ENCODE data around the gene BRME1. TPM values are rescaled to one million over a fixed set of nuclear protein-coding genes. Genes with fewer than 3 reads are reported as not detected.

The BRME1 gene
- total and polyA plus RNA-seq, 2 of the 13 experiments (the other 11 are each of a cell fraction or from before 2014, with no cell fraction given), result 0.74 to 1.5 TPM

- TF ChIP-seq ZBTB2 (CRISPR knock-in tag; IDR thresholded peaks at IDR 0.05; ENCODE audit: low read depth), result peak; percentile 94
- TF ChIP-seq TRIM24 (CRISPR knock-in tag; IDR thresholded peaks at IDR 0.05), result no peak
- TF ChIP-seq MZF1 (CRISPR knock-in tag; IDR thresholded peaks at IDR 0.05; ENCODE audit: borderline replicate concordance), result no peak
- TF ChIP-seq LCORL (IDR thresholded peaks at IDR 0.05), result no peak
- no peak for TF ChIP-seq LCORL (CRISPR knock-in tag; IDR thresholded peaks at IDR 0.05)
- no peak for TF ChIP-seq KIAA2018 (CRISPR knock-in tag; IDR thresholded peaks at IDR 0.05; ENCODE audit: borderline replicate concordance)
- TF ChIP-seq, protein P1, sequence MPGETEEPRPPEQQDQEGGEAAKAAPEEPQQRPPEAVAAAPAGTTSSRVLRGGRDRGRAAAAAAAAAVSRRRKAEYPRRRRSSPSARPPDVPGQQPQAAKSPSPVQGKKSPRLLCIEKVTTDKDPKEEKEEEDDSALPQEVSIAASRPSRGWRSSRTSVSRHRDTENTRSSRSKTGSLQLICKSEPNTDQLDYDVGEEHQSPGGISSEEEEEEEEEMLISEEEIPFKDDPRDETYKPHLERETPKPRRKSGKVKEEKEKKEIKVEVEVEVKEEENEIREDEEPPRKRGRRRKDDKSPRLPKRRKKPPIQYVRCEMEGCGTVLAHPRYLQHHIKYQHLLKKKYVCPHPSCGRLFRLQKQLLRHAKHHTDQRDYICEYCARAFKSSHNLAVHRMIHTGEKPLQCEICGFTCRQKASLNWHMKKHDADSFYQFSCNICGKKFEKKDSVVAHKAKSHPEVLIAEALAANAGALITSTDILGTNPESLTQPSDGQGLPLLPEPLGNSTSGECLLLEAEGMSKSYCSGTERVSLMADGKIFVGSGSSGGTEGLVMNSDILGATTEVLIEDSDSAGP (CRISPR knock-in tag; IDR thresholded peaks at IDR 0.05; ENCODE audit: borderline replicate concordance), result peak; percentile 77
- no peak for TF ChIP-seq TAF15 (IDR thresholded peaks at IDR 0.05; ENCODE audit: low read depth, low read length, poor library complexity, severe bottlenecking)
- TF ChIP-seq, protein P2, sequence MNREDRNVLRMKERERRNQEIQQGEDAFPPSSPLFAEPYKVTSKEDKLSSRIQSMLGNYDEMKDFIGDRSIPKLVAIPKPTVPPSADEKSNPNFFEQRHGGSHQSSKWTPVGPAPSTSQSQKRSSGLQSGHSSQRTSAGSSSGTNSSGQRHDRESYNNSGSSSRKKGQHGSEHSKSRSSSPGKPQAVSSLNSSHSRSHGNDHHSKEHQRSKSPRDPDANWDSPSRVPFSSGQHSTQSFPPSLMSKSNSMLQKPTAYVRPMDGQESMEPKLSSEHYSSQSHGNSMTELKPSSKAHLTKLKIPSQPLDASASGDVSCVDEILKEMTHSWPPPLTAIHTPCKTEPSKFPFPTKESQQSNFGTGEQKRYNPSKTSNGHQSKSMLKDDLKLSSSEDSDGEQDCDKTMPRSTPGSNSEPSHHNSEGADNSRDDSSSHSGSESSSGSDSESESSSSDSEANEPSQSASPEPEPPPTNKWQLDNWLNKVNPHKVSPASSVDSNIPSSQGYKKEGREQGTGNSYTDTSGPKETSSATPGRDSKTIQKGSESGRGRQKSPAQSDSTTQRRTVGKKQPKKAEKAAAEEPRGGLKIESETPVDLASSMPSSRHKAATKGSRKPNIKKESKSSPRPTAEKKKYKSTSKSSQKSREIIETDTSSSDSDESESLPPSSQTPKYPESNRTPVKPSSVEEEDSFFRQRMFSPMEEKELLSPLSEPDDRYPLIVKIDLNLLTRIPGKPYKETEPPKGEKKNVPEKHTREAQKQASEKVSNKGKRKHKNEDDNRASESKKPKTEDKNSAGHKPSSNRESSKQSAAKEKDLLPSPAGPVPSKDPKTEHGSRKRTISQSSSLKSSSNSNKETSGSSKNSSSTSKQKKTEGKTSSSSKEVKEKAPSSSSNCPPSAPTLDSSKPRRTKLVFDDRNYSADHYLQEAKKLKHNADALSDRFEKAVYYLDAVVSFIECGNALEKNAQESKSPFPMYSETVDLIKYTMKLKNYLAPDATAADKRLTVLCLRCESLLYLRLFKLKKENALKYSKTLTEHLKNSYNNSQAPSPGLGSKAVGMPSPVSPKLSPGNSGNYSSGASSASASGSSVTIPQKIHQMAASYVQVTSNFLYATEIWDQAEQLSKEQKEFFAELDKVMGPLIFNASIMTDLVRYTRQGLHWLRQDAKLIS (CRISPR knock-in tag; IDR thresholded peaks at IDR 0.05), result no peak
- TF ChIP-seq ZNF670 (CRISPR knock-in tag; IDR thresholded peaks at IDR 0.05; ENCODE audit: borderline replicate concordance), result peak; percentile 73; the same call in 1 of the 2 replicates
- TF ChIP-seq ZNF430 (CRISPR knock-in tag; IDR thresholded peaks at IDR 0.05), result peak; percentile 79; the same call in 1 of the 2 replicates
- no peak for TF ChIP-seq NR1H2 (CRISPR knock-in tag; IDR thresholded peaks at IDR 0.05; ENCODE audit: borderline replicate concordance, low read depth)
These were observed at the start of gene BRME1, which contains the start of gene CC2D1A (continued) for GRCh38 chr19:13905634-13906520.
